Esophagus muscularis mucosa (tissue), 4 donors: ENCODE data around the gene INPP1. TPM values are rescaled to one million over a fixed set of nuclear protein-coding genes. Genes with fewer than 3 reads are reported as not detected.

Experiments
- DNase-seq: peaks from one replicate; pipeline ENCODE4 v3.0.0-alpha.2; 2017; ENCODE audit errors: extremely low spot score
- H3K27ac ChIP-seq, 4 donors: fragments of 200-600 bp; sonication (generic); replicated peaks in 1 of 4; 1 replicate in 3 of 4; 2 replicates in 1 of 4; pipeline ENCODE4 v1.5.1; 2016 to 2019; ENCODE audit warnings: mild to moderate bottlenecking in 1 of 4
- H3K27me3 ChIP-seq, 4 donors: fragments of 200-600 bp; sonication (generic); one replicate each; pipeline versions ENCODE4 v1.5.1 to v1.6.0; 2016 to 2019
- H3K36me3 ChIP-seq, 4 donors: fragments of 200-600 bp; sonication (generic); one replicate each; pipeline ENCODE4 v1.5.1; 2016 to 2019
- H3K4me1 ChIP-seq, 4 donors: fragments of 200-600 bp; sonication (generic); one replicate each; pipeline ENCODE4 v1.5.1; 2016 to 2019
- H3K4me3 ChIP-seq, 4 donors: fragments of 200-600 bp; sonication (generic); 1 replicate in 2 of 4; 2 replicates in 2 of 4; pipeline ENCODE4 v1.5.1; 2016 to 2019; ENCODE audit warnings: mild to moderate bottlenecking in 4 of 4, moderate library complexity in 1 of 4
- H3K9me3 ChIP-seq, 4 donors: fragments of 200-600 bp; sonication (generic); 1 replicate in 3 of 4; 2 replicates in 1 of 4; pipeline ENCODE4 v1.5.1; 2016 to 2019
- CTCF ChIP-seq, 3 experiments: fragments of 200-600 bp in 2 of 3; fragments of 450-650 bp in 1 of 3; sonication (generic) in 2 of 3; IDR thresholded peaks; one replicate each; pipeline ENCODE4 v1.5.1; 2017 to 2019; ENCODE audit warnings: antibody characterized with exemption in 3 of 3, mild to moderate bottlenecking in 2 of 3, moderate library complexity in 1 of 3
- EP300 ChIP-seq: sonication (generic); formaldehyde crosslinking; IDR thresholded peaks from one replicate; pipeline ENCODE4 v1.6.1; 2017; ENCODE audit warnings: antibody characterized with exemption
- POLR2A ChIP-seq: fragments of 450-650 bp; IDR thresholded peaks from one replicate; pipeline ENCODE4 v1.6.1; 2017; ENCODE audit warnings: antibody characterized with exemption, moderate library complexity, mild to moderate bottlenecking, low read depth
- POLR2AphosphoS5 ChIP-seq, 2 donors: sonication (generic); formaldehyde crosslinking; IDR thresholded peaks; one replicate each; pipeline ENCODE4 v1.6.1; 2017; ENCODE audit warnings: antibody characterized with exemption in 2 of 2
- WGBS: methylation state at CpG from one replicate; pipeline ENCODE4 v1.1.5; 2018; 5-methylcytosine and 5-hydroxymethylcytosine counted together
- intact Hi-C: fragments of 100-400 bp; cut with DNase I; formaldehyde crosslinking; loops from one replicate; pipeline ENCODE4 v1.15.1; 2023
- total RNA-seq, 4 donors: library from RNA; depleted of rRNA; stranded (reverse); fragments of >200 nt; gene quantifications; one replicate each; pipeline versions ENCODE4 v1.1.0 to v1.2.1, GENCODE V29; 2016

The INPP1 gene
- total RNA-seq, 4 donors from 2014 or later, result 17.1 to 23.6 (median 21.0) TPM

- H3K27me3 ChIP-seq, result no peaks in the 10 kb centered on the region
- 42% methylated on average over 2 of the region's 2 CpGs for WGBS
- DNase-seq, result no peak
- no peaks in the 10 kb centered on the region for H3K9me3 ChIP-seq
- TF ChIP-seq EP300 (no peak), POLR2A (no peak), POLR2AphosphoS5 (IDR thresholded peaks at IDR 0.05) (no peak), CTCF (IDR thresholded peaks at IDR 0.05) (no peak)
- H3K27ac ChIP-seq, result no peak overlapping the region
- H3K36me3 ChIP-seq, result no peaks in the 10 kb centered on the region
- H3K4me3 ChIP-seq, result no peak overlapping the region
- intact Hi-C loops, result no loop called here
- peaks cover 15 to 33% (median 25%) of the 10 kb centered on the region in 4 donors for H3K4me1 ChIP-seq
These were observed 3.0 kb upstream of the INPP1 start for GRCh38 chr2:190340369-190340768.

DNA sequence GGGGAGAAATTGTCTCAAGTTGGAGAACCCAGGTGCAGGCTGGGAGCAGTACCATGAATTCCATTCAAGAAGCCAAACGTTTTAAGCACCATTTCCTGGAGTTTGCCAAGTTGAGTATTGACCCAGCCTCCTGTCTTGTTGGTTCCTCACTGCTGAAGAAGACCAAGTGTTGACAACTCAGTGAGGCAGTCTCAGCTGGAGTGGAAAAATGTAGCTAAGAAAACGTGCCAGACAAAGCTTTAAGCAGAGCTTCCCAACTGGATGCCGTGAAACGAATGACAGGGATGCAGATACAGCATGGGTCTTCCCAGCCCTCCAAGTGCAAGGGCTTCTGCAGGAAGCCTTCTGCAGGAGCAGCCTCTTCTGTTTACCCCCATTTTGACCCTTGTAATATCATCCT lies 778 bp upstream of the INPP1 start:
- Histone ChIP-seq H3K27ac (peak overlapping the region; percentile 95 to 98 (median 97)), H3K9me3 (no peaks in the 10 kb centered on the region), H3K4me3 (peak overlapping the region in 1 of 4 donors; percentile 82), H3K27me3 (no peaks in the 10 kb centered on the region), H3K4me1 (peaks cover 20 to 44% (median 40%) of the 10 kb centered on the region in 4 donors), H3K36me3 (no peaks in the 10 kb centered on the region)
- WGBS, result 37% methylated on average over 4 of the region's 4 CpGs
- intact Hi-C loops, result no loop called here
- TF ChIP-seq POLR2A (no peak), CTCF (IDR thresholded peaks at IDR 0.05) (no peak), POLR2AphosphoS5 (IDR thresholded peaks at IDR 0.05) (no peak)
- no peak for DNase-seq

DNA sequence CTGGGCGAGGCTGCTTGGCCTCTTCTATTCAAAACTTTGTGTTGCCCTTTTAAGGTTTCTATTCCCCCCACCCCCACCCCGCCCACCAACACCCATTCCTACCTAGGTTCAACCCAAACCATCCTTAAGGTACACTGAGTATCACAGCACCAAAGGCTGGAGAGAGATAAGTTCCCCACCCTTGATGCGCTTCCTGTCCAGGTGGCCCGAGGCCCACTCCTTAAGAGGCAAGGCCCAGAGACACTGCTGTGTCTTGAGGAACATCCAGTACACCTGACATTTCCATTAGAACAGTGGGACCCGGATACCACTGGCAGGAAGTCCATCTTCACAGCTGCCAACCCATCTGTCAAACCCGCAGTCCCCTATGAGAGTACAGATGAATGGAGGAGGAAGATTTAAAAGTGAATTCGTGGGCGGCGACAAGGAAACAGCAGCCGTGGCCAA lies 277 bp upstream of the INPP1 start:
- Histone ChIP-seq H3K36me3 (no peaks in the 10 kb centered on the region), H3K27me3 (no peaks in the 10 kb centered on the region), H3K27ac (peak overlapping the region; percentile 95 to 98 (median 97)), H3K9me3 (no peaks in the 10 kb centered on the region), H3K4me1 (peaks cover 20 to 44% (median 40%) of the 10 kb centered on the region in 4 donors), H3K4me3 (peak overlapping the region; percentile 82 to 89 (median 84))
- no peak for DNase-seq
- no peak for TF ChIP-seq CTCF (IDR thresholded peaks at IDR 0.05)
- TF ChIP-seq EP300, result no peak
- no peak for TF ChIP-seq POLR2A
- no peak for TF ChIP-seq POLR2AphosphoS5 (IDR thresholded peaks at IDR 0.05)
- WGBS, result 25% methylated on average over 9 of the region's 10 CpGs
- intact Hi-C loops, result no loop called here

- no peaks in the 10 kb centered on the region for H3K9me3 ChIP-seq
- WGBS, result 16% methylated on average over 7 of the region's 7 CpGs
- peak overlapping the region; percentile 95 to 98 (median 97) for H3K27ac ChIP-seq
- intact Hi-C loops, result no loop called here
- H3K4me3 ChIP-seq, result peak overlapping the region; percentile 82 to 89 (median 84)
- peaks cover 0 to 7% (median 0%) of the 10 kb centered on the region in 4 donors for H3K36me3 ChIP-seq
- H3K27me3 ChIP-seq, result no peaks in the 10 kb centered on the region
- no peak for TF ChIP-seq EP300
- no peak for TF ChIP-seq POLR2A
- TF ChIP-seq POLR2AphosphoS5 (IDR thresholded peaks at IDR 0.05), result peak; percentile 7 to 39
- TF ChIP-seq CTCF (IDR thresholded peaks at IDR 0.05), result peak; percentile 39 to 64 (median 48)
- DNase-seq, result no peak
- H3K4me1 ChIP-seq, result peaks cover 20 to 43% (median 38%) of the 10 kb centered on the region in 4 donors
These were observed 963 bp downstream of the INPP1 start for GRCh38 chr2:190344276-190344827.

GRCh38 chr2:190350371-190350770 lies 7.0 kb downstream of the INPP1 start:
- peaks cover 0 to 7% (median 1%) of the 10 kb centered on the region in 4 donors for H3K36me3 ChIP-seq
- H3K9me3 ChIP-seq, result no peaks in the 10 kb centered on the region
- H3K27me3 ChIP-seq, result no peaks in the 10 kb centered on the region
- TF ChIP-seq CTCF (IDR thresholded peaks at IDR 0.05) (no peak), POLR2AphosphoS5 (IDR thresholded peaks at IDR 0.05) (no peak), POLR2A (no peak), EP300 (no peak)
- H3K4me1 ChIP-seq, result peaks cover 22 to 59% (median 52%) of the 10 kb centered on the region in 4 donors
- no peak overlapping the region for H3K4me3 ChIP-seq
- intact Hi-C loops, result no loop called here
- peak overlapping the region in 2 of 4 donors; percentile 4 to 9 for H3K27ac ChIP-seq
- no peak for DNase-seq
